ENCODE results near the gene BZW2.

The BZW2 gene

GRCh38 chr7:16634271-16634738 lies 11.7 kb upstream of the BZW2 start:
- no peak for TF ChIP-seq ZNF274 (IDR thresholded peaks at IDR 0.05; ENCODE audit: low read depth, low read length)

GRCh38 chr7:16636555-16637101 lies 9.4 kb upstream of the BZW2 start:
- no peak overlapping the region for H3K4me3 ChIP-seq (ENCODE audit: low read length)
- no peak for TF ChIP-seq ZNF274 (IDR thresholded peaks at IDR 0.05; ENCODE audit: low read depth, low read length)

More at GRCh38 chr7:16634271-16634738, 11.7 kb upstream of the BZW2 start:
- no peak overlapping the region for H3K4me3 ChIP-seq (ENCODE audit: low read length)

GRCh38 chr7:16637379-16637778 lies 8.6 kb upstream of the BZW2 start:
- no peak overlapping the region for H3K4me3 ChIP-seq (ENCODE audit: low read length)
- no peak for TF ChIP-seq ZNF274 (IDR thresholded peaks at IDR 0.05; ENCODE audit: low read depth, low read length)

GRCh38 chr7:16638282-16639280 lies 7.4 kb upstream of the BZW2 start:
- no peak overlapping the region for H3K4me3 ChIP-seq (ENCODE audit: low read length)
- no peak for TF ChIP-seq ZNF274 (IDR thresholded peaks at IDR 0.05; ENCODE audit: low read depth, low read length)

- H3K4me3 ChIP-seq (ENCODE audit: low read length) = no peak overlapping the region
- no peak for TF ChIP-seq ZNF274 (IDR thresholded peaks at IDR 0.05; ENCODE audit: low read depth, low read length)
These were observed 1.8 kb upstream of the BZW2 start for GRCh38 chr7:16644157-16644556.

- H3K4me3 ChIP-seq (ENCODE audit: low read length) = peak overlapping the region; percentile 43
- TF ChIP-seq ZNF274 (IDR thresholded peaks at IDR 0.05; ENCODE audit: low read depth, low read length) = no peak
These were observed 1.1 kb upstream of the BZW2 start for GRCh38 chr7:16644636-16645592.

- TF ChIP-seq ZNF274 (IDR thresholded peaks at IDR 0.05; ENCODE audit: low read depth, low read length) = no peak
- H3K4me3 ChIP-seq (ENCODE audit: low read length) = peak overlapping the region; percentile 73
These were observed 591 bp downstream of the BZW2 start for GRCh38 chr7:16646472-16647072.

GRCh38 chr7:16647435-16647960 lies 1.5 kb downstream of the BZW2 start:
- no peak overlapping the region for H3K4me3 ChIP-seq (ENCODE audit: low read length)
- TF ChIP-seq ZNF274 (IDR thresholded peaks at IDR 0.05; ENCODE audit: low read depth, low read length) = no peak

GRCh38 chr7:16648551-16648950 lies 2.6 kb downstream of the BZW2 start:
- TF ChIP-seq ZNF274 (IDR thresholded peaks at IDR 0.05; ENCODE audit: low read depth, low read length) = no peak
- H3K4me3 ChIP-seq (ENCODE audit: low read length) = no peak overlapping the region

- no peak for TF ChIP-seq ZNF274 (IDR thresholded peaks at IDR 0.05; ENCODE audit: low read depth, low read length)
- H3K4me3 ChIP-seq (ENCODE audit: low read length) = no peak overlapping the region
These were observed 3.2 kb downstream of the BZW2 start for GRCh38 chr7:16649196-16649595.

- no peak for TF ChIP-seq ZNF274 (IDR thresholded peaks at IDR 0.05; ENCODE audit: low read depth, low read length)
- no peak overlapping the region for H3K4me3 ChIP-seq (ENCODE audit: low read length)
These were observed 4.3 kb downstream of the BZW2 start for GRCh38 chr7:16650266-16650665.

GRCh38 chr7:16651396-16652239 lies 5.6 kb downstream of the BZW2 start:
- TF ChIP-seq ZNF274 (IDR thresholded peaks at IDR 0.05; ENCODE audit: low read depth, low read length) = no peak
- H3K4me3 ChIP-seq (ENCODE audit: low read length) = no peak overlapping the region

GRCh38 chr7:16652240-16652583 lies 6.2 kb downstream of the BZW2 start:
- no peak for TF ChIP-seq ZNF274 (IDR thresholded peaks at IDR 0.05; ENCODE audit: low read depth, low read length)
- H3K4me3 ChIP-seq (ENCODE audit: low read length) = no peak overlapping the region

Measured in GM08714 (cell line).